Measurements from ENCODE around the gene EEFSEC.

DNA sequence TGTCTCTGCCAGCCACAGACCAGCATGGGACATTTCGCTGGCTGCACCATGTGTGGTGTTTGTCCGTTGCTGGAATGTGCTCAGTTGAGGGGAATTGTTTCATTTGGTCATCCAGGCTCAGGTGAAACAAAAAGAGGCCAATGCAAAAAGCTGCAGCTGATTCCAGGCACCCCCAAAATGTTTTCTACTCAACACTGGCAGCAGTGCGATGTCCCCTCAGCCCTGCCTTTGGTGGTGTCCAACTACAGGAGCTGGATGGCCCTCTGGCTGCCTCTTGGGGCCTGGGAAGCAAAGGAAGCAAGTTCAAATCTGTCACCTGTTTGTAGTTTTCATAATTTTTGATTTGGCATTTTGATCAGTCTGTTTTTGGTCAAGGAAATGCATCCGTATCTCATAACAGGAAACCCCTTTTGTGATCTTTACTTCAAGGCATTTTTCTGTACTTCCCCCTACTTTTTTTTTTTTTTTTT lies 141.8 kb downstream of the EEFSEC start:
- TF ChIP-seq CTCF (IDR thresholded peaks at IDR 0.05; ENCODE audit: control extremely low read depth in 1 of 3, insufficient read depth in 1 of 3, low read depth in 1 of 3, low read length in 3 of 3) (no peak), CHD2 (IDR thresholded peaks at IDR 0.05; ENCODE audit: low read length) (no peak), EZH2 (IDR thresholded peaks at IDR 0.05; ENCODE audit: low read depth, low read length, severe bottlenecking) (no peak), POLR2A (IDR thresholded peaks at IDR 0.05; ENCODE audit: control extremely low read depth in 1 of 2, low read depth in 2 of 2, low read length in 2 of 2) (no peak), SP4 (IDR thresholded peaks at IDR 0.05; ENCODE audit: low read length) (no peak), GABPA (IDR thresholded peaks at IDR 0.05; ENCODE audit: borderline replicate concordance, insufficient read depth, low read length) (no peak), SIX5 (IDR thresholded peaks at IDR 0.05; ENCODE audit: low read depth, low read length) (no peak), ASH2L (IDR thresholded peaks at IDR 0.05; ENCODE audit: low read length) (no peak), HDAC6 (IDR thresholded peaks at IDR 0.05; ENCODE audit: low read depth, low read length) (no peak), CBX8 (IDR thresholded peaks at IDR 0.05; ENCODE audit: borderline replicate concordance, low read depth, low read length) (no peak), JUN (IDR thresholded peaks at IDR 0.05; ENCODE audit: low read depth, low read length) (no peak), MAFK (IDR thresholded peaks at IDR 0.05; ENCODE audit: low read depth, low read length) (no peak), CHD1 (IDR thresholded peaks at IDR 0.05; ENCODE audit: low read depth, low read length) (no peak)
